Fibroblast of lung (primary cell): ENCODE measurements around the gene SH2D2A. TPM values are rescaled to one million over a fixed set of nuclear protein-coding genes. Genes with fewer than 3 reads are reported as not detected.
"Not testable (repeated sequence)": the region's sequence is repeated elsewhere in the genome, so short reads cannot be mapped to it uniquely, and the experiment has no call there.

Experiments
- DNase-seq, 2 donors: peaks; one replicate each; pipeline versions ENCODE4 v3.0.0 to v3.0.0-alpha.2; 2010; ENCODE audit warnings: low read depth in 2 of 2
- H2AFZ ChIP-seq: 2 replicates; pipeline ENCODE4 v1.5.1; 2012; ENCODE audit warnings: low read length, control low read depth, inconsistent platforms
- H3K27ac ChIP-seq: 2 replicates; pipeline ENCODE4 v1.5.1; 2011; ENCODE audit warnings: low read length, control low read depth; ENCODE audit not compliant: insufficient read depth
- H3K27me3 ChIP-seq: 2 replicates; pipeline ENCODE4 v1.5.1; 2011; ENCODE audit warnings: mild to moderate bottlenecking, low read length; ENCODE audit not compliant: control insufficient read depth, insufficient read depth
- H3K36me3 ChIP-seq: 2 replicates; pipeline ENCODE4 v1.5.1; 2011; ENCODE audit warnings: low read length; ENCODE audit not compliant: control insufficient read depth, insufficient read depth
- H3K4me1 ChIP-seq: 2 replicates; pipeline ENCODE4 v1.5.1; 2011; ENCODE audit warnings: low read length; ENCODE audit not compliant: control insufficient read depth, insufficient read depth; ENCODE audit errors: extremely low read depth
- H3K4me2 ChIP-seq: 2 replicates; pipeline ENCODE4 v1.5.1; 2011; ENCODE audit warnings: low read length, control low read depth; ENCODE audit not compliant: insufficient read depth; ENCODE audit errors: extremely low read depth
- H3K4me3 ChIP-seq, 4 experiments: fragments of 200-600 bp in 1 of 4; sonication (generic) in 1 of 4; replicated peaks in 1 of 4; 2 replicates each; pipeline ENCODE4 v1.5.1; 2011 to 2016; ENCODE audit warnings: low read length in 4 of 4, low read depth in 3 of 4, mild to moderate bottlenecking in 3 of 4, control low read depth in 2 of 4, inconsistent platforms in 1 of 4, mixed read lengths in 1 of 4; ENCODE audit not compliant: insufficient read depth in 1 of 4; ENCODE audit errors: control extremely low read depth in 1 of 4
- H3K79me2 ChIP-seq: 2 replicates; pipeline ENCODE4 v1.5.1; 2012; ENCODE audit warnings: mild to moderate bottlenecking, low read length, inconsistent platforms; ENCODE audit not compliant: control insufficient read depth, insufficient read depth
- H3K9ac ChIP-seq: 2 replicates; pipeline ENCODE4 v1.5.1; 2011; ENCODE audit warnings: mild to moderate bottlenecking, low read length, control low read depth; ENCODE audit not compliant: insufficient read depth
- H3K9me3 ChIP-seq: 2 replicates; pipeline ENCODE4 v1.5.1; 2012; ENCODE audit warnings: low read depth, low read length; ENCODE audit not compliant: control insufficient read depth, insufficient read depth
- H4K20me1 ChIP-seq: 2 replicates; pipeline ENCODE4 v1.5.1; 2011; ENCODE audit warnings: low read length; ENCODE audit not compliant: control insufficient read depth, insufficient read depth; ENCODE audit errors: extremely low read depth
- EZH2 ChIP-seq: IDR thresholded peaks from 2 replicates; pipeline ENCODE4 v1.5.1; 2012; ENCODE audit warnings: low read length, control low read depth, mild to moderate bottlenecking; ENCODE audit errors: missing control alignments
- polyA plus RNA-seq, 2 donors: library from polyadenylated mRNA; depleted of rRNA in 1 of 2; stranded (reverse) in 1 of 2; unstranded in 1 of 2; fragments of >200 nt; gene quantifications; 2 replicates each; pipeline ENCODE4 v1.2.1, GENCODE V29; 2011 to 2012; ENCODE audit warnings: missing spikeins in 1 of 2
- total RNA-seq: library from RNA; depleted of rRNA; stranded (reverse); fragments of >200 nt; gene quantifications from 2 replicates; pipeline ENCODE4 v1.2.1, GENCODE V29; 2014
- TF ChIP-seq, protein P1 (sequence below), 2 donors: IDR thresholded peaks in 1 of 2; conservative IDR thresholded peaks in 1 of 2; 1 replicate in 1 of 2; 2 replicates in 1 of 2; pipeline ENCODE4 v1.5.1; 2011 to 2012; ENCODE audit warnings: low read length in 2 of 2, control low read depth in 1 of 2, inconsistent platforms in 1 of 2, low read depth in 1 of 2, mild to moderate bottlenecking in 1 of 2

The SH2D2A gene
- total and polyA plus RNA-seq, 2 donors (not counting 1 experiment from before 2014, with no cell fraction given), result not detected

DNA sequence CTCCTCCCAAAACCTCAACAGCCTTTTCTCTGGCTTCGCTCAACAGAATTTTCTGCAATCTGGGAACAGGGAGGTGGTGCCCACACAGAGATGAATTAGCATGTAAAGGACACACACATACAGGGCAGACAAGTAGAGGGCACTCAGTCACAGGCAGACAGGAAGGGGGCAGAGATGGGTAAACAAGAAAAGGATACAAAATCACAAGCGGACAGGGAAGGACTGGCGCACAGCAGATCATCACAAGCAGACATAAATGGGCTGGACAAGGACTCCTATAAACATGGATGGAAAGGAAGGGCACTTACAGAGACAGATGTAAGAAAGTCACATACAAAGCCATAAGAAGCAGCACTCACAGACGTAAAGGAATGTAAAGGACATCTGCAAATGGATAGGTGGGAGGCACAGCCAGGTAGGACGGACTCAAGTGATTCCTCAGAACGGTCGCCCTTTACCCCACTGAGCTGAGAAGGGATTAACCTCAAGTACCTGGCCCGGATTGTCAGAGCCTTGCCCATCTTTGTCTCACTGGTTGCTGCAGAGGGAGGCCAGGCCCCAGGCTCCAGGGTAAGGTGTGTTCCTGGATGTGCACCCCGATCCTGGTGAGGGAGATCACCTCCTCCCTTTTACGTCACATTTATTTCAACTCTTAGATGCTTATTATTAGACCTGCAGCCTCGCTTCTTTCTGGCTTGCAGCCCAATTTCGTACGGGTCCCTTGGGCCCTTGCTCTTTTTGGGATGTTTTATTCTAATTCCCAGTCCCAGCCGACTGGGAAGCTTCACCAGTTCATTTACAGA lies 50.1 kb downstream of the SH2D2A start:
- Histone ChIP-seq H3K36me3 (peaks cover 3% of the 10 kb centered on the region), H3K4me3 (peak overlapping the region; percentile 51 to 97 (median 82)), H4K20me1 (no peaks in the 10 kb centered on the region), H3K27ac (peak overlapping the region; percentile 93), H3K9ac (peak overlapping the region; percentile 54), H2AFZ (peak overlapping the region; percentile 82), H3K9me3 (no peaks in the 10 kb centered on the region), H3K4me2 (peak overlapping the region; percentile 95), H3K79me2 (peaks cover 38% of the 10 kb centered on the region), H3K4me1 (no peaks in the 10 kb centered on the region), H3K27me3 (no peaks in the 10 kb centered on the region)
- TF ChIP-seq, protein P1, sequence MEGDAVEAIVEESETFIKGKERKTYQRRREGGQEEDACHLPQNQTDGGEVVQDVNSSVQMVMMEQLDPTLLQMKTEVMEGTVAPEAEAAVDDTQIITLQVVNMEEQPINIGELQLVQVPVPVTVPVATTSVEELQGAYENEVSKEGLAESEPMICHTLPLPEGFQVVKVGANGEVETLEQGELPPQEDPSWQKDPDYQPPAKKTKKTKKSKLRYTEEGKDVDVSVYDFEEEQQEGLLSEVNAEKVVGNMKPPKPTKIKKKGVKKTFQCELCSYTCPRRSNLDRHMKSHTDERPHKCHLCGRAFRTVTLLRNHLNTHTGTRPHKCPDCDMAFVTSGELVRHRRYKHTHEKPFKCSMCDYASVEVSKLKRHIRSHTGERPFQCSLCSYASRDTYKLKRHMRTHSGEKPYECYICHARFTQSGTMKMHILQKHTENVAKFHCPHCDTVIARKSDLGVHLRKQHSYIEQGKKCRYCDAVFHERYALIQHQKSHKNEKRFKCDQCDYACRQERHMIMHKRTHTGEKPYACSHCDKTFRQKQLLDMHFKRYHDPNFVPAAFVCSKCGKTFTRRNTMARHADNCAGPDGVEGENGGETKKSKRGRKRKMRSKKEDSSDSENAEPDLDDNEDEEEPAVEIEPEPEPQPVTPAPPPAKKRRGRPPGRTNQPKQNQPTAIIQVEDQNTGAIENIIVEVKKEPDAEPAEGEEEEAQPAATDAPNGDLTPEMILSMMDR (conservative IDR thresholded peaks at IDR 0.05 in 1 of 2, IDR thresholded peaks at IDR 0.05 in 1 of 2; ENCODE audit: low read depth in 1 of 2, low read length in 2 of 2), result no peak
- no peak for TF ChIP-seq EZH2
- no peak for DNase-seq

DNA sequence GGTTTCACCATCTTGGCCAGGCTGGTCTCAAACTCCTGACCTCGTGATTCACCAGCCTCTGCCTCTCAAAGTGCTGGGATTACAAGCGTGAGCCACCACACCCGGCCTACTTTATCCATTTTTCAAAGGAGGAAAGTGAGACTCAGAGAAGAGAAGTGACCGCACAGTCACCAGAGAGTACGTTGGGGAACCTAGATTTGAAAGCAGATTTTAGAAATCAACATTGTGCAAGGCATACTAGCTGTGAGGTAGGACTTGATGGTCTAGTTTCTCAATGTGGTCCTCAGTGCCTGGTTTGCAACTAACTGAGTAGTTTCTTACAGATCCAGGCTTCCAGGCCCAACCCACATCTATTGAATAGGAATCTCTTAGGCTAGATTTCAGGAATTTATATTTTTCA lies 51.0 kb downstream of the SH2D2A start:
- Histone ChIP-seq H3K27me3 (no peaks in the 10 kb centered on the region), H4K20me1 (no peaks in the 10 kb centered on the region), H3K4me3 (peak overlapping the region in 2 of 4 experiments; percentile 97), H3K27ac (no peak overlapping the region), H3K9ac (no peak overlapping the region), H3K4me2 (peak overlapping the region; percentile 95), H3K9me3 (no peaks in the 10 kb centered on the region), H3K36me3 (no peaks in the 10 kb centered on the region), H3K4me1 (no peaks in the 10 kb centered on the region), H2AFZ (no peak overlapping the region), H3K79me2 (peaks cover 30% of the 10 kb centered on the region)
- no peak for DNase-seq
- no peak for TF ChIP-seq EZH2
- TF ChIP-seq, protein P1 (conservative IDR thresholded peaks at IDR 0.05 in 1 of 2, IDR thresholded peaks at IDR 0.05 in 1 of 2; ENCODE audit: low read depth in 1 of 2, low read length in 2 of 2), result no peak

DNA sequence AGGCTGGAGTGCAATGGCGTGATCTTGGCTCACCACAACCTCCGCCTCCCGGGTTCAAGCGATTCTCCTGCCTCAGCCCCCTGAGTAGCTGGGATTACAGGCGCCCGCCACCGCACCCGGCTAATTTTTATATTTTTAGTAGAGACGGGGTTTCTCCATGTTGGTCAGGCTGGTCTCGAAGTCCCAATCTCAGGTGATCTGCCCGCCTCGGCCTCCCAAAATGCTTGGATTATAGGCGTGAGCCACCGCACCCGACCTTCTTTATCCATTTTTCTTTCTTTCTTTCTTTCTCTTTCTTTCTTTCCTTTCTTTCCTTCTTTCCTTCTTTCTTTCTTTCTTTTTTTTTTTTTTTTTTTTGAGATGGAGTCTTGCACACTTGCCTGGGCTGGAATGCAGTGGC lies 51.5 kb downstream of the SH2D2A start:
- H3K9ac ChIP-seq, H2AFZ ChIP-seq, H3K27ac ChIP-seq, H3K4me1 ChIP-seq, H3K9me3 ChIP-seq, H4K20me1 ChIP-seq, H3K4me3 ChIP-seq, H3K4me2 ChIP-seq, H3K27me3 ChIP-seq, DNase-seq, H3K36me3 ChIP-seq: not testable (repeated sequence)
- H3K79me2 ChIP-seq, result peaks cover 24% of the 10 kb centered on the region
